HCT116 (cell line): ENCODE measurements around the gene CUX1.

Experiments used
- CTCF ChIP-seq, 3 experiments: fragments of 200-600 bp in 1 of 3; sonication (generic) in 1 of 3; IDR thresholded peaks in 2 of 3; conservative IDR thresholded peaks in 1 of 3; 2 replicates each; pipeline ENCODE4 v1.5.1; 2012 to 2017; ENCODE audit warnings: low read depth in 2 of 3, low read length in 2 of 3, antibody characterized with exemption in 1 of 3, borderline replicate concordance in 1 of 3, control low read depth in 1 of 3, mild to moderate bottlenecking in 1 of 3, mixed read lengths in 1 of 3, mixed run types in 1 of 3, moderate library complexity in 1 of 3; ENCODE audit not compliant: insufficient read depth in 1 of 3
- EZH2 ChIP-seq: fragments of 200-600 bp; sonication (generic); IDR thresholded peaks from 2 replicates; pipeline ENCODE4 v1.6.1; 2017; ENCODE audit warnings: antibody characterized with exemption, mixed run types
- EZH2phosphoT487 ChIP-seq: fragments of 200-600 bp; IDR thresholded peaks from 2 replicates; pipeline ENCODE4 v1.6.1; 2018; ENCODE audit warnings: antibody characterized with exemption, borderline replicate concordance
- FOSL1 ChIP-seq: IDR thresholded peaks from 2 replicates; pipeline ENCODE4 v1.6.1; 2012; ENCODE audit warnings: low read depth
- JUND ChIP-seq: IDR thresholded peaks from 2 replicates; pipeline ENCODE4 v1.6.1; 2012
- POLR2A ChIP-seq: IDR thresholded peaks from 2 replicates; pipeline ENCODE4 v1.7.0; 2011; ENCODE audit warnings: borderline replicate concordance; ENCODE audit not compliant: insufficient read depth, insufficient read length; ENCODE audit errors: extremely low read depth
- POLR2AphosphoS5 ChIP-seq: IDR thresholded peaks from 2 replicates; pipeline ENCODE4 v1.6.1; 2011; ENCODE audit warnings: mild to moderate bottlenecking, low read depth, low read length, moderate library complexity
- RAD21 ChIP-seq: IDR thresholded peaks from 2 replicates; pipeline ENCODE4 v1.6.1; 2012; ENCODE audit warnings: low read depth, mild to moderate bottlenecking
- REST ChIP-seq: IDR thresholded peaks from 2 replicates; pipeline ENCODE4 v1.6.1; 2012; ENCODE audit warnings: low read depth
- TCF7L2 ChIP-seq: IDR thresholded peaks from 2 replicates; pipeline ENCODE4 v1.7.0; 2011; ENCODE audit warnings: borderline replicate concordance, inconsistent platforms; ENCODE audit not compliant: insufficient read depth, insufficient read length; ENCODE audit errors: extremely low read depth
- ZNF274 ChIP-seq: fragments of 200-500 bp; sonication (Bioruptor generic); IDR thresholded peaks from 2 replicates; pipeline ENCODE4 v1.6.1; 2014; ENCODE audit warnings: mild to moderate bottlenecking, low read depth, low read length, inconsistent platforms

- no peak for TF ChIP-seq CTCF (IDR thresholded peaks at IDR 0.05 in 2 of 3, conservative IDR thresholded peaks at IDR 0.05 in 1 of 3; ENCODE audit: borderline replicate concordance in 1 of 3, insufficient read depth in 1 of 3, low read depth in 2 of 3, low read length in 2 of 3)
- TF ChIP-seq EZH2: no peak
- TF ChIP-seq POLR2AphosphoS5: peak; percentile 28; the same call in 1 of the 2 replicates
- TF ChIP-seq JUND: peak; percentile 66
- no peak for TF ChIP-seq POLR2A
- TF ChIP-seq EZH2phosphoT487: no peak
- no peak for TF ChIP-seq REST
- no peak for TF ChIP-seq TCF7L2
- TF ChIP-seq FOSL1: peak; percentile 56
- TF ChIP-seq ZNF274: no peak
- TF ChIP-seq RAD21: no peak
Measured at GRCh38 chr7:102079140-102080018, 262.0 kb downstream of the CUX1 start.
